Stimulated activated naive B cell treated with anti-CD40 and anti-IgM and Interleukin-4, amounts not matched to agents 10 μg/mL and 1 μg/mL and 100 μg/mL, for 72 hours (primary cell): ENCODE data around the gene PCDHA13.
"Not testable (repeated sequence)": the region's sequence is repeated elsewhere in the genome, so short reads cannot be mapped to it uniquely, and the experiment has no call there.

Source experiments
- ATAC-seq, 2 donors: fragments of 150-1000 bp; cut with Tn5 transposase; replicated peaks; 2 replicates each; pipeline ENCODE4 v1.10.0; 2021; ENCODE audit warnings: moderate library complexity in 1 of 2
- DNase-seq: peaks from one replicate; pipeline ENCODE4 v3.0.0; 2021
- H3K27ac Mint-ChIP-seq: one replicate; pipeline ENCODE4 v1.8.0; 2022; ENCODE audit warnings: mild to moderate bottlenecking, mixed read lengths
- H3K27me3 Mint-ChIP-seq, 2 donors: one replicate each; pipeline ENCODE4 v1.8.0; 2022; ENCODE audit warnings: mixed read lengths in 2 of 2
- H3K36me3 Mint-ChIP-seq, 2 donors: one replicate each; pipeline ENCODE4 v1.8.0; 2022; ENCODE audit warnings: mixed read lengths in 2 of 2, mild to moderate bottlenecking in 1 of 2
- H3K4me1 Mint-ChIP-seq, 2 donors: one replicate each; pipeline ENCODE4 v1.8.0; 2022; ENCODE audit warnings: mixed read lengths in 2 of 2, mild to moderate bottlenecking in 1 of 2
- H3K4me3 Mint-ChIP-seq, 2 donors: one replicate each; pipeline ENCODE4 v1.8.0; 2022; ENCODE audit warnings: mild to moderate bottlenecking in 2 of 2, mixed read lengths in 2 of 2, moderate library complexity in 1 of 2
- H3K9me3 Mint-ChIP-seq, 2 donors: one replicate each; pipeline ENCODE4 v1.8.0; 2022; ENCODE audit warnings: mixed read lengths in 2 of 2, mild to moderate bottlenecking in 1 of 2

The PCDHA13 gene

GRCh38 chr5:140857177-140857986 lies 24.5 kb upstream of the PCDHA13 start:
- Mint-ChIP-seq H3K27ac (no peak overlapping the region), H3K9me3 (peaks cover 6 to 12% of the 10 kb centered on the region in 2 donors), H3K27me3 (peaks cover 12 to 36% of the 10 kb centered on the region in 2 donors), H3K36me3 (peaks cover 4 to 8% of the 10 kb centered on the region in 2 donors), H3K4me3 (no peak overlapping the region), H3K4me1 (no peaks in the 10 kb centered on the region)
- DNase-seq: no peak
- ATAC-seq: no peak

DNA sequence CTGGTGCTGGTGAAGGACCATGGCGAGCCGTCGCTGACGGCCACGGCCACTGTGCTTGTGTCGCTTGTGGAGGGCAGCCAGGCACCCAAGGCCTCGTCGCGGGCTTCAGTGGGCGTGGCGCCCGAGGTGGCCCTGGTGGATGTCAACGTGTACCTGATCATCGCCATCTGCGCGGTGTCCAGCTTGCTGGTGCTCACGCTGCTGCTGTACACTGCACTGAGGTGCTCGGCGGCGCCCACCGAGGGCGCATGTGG lies 24.0 kb upstream of the PCDHA13 start:
- no peak for DNase-seq
- H3K27ac Mint-ChIP-seq: no peak overlapping the region
- no peak overlapping the region for H3K4me3 Mint-ChIP-seq
- ATAC-seq: no peak
- H3K36me3 Mint-ChIP-seq: peaks cover 4 to 11% of the 10 kb centered on the region in 2 donors
- peaks cover 6 to 12% of the 10 kb centered on the region in 2 donors for H3K9me3 Mint-ChIP-seq
- H3K27me3 Mint-ChIP-seq: peaks cover 12 to 40% of the 10 kb centered on the region in 2 donors
- no peaks in the 10 kb centered on the region for H3K4me1 Mint-ChIP-seq

DNA sequence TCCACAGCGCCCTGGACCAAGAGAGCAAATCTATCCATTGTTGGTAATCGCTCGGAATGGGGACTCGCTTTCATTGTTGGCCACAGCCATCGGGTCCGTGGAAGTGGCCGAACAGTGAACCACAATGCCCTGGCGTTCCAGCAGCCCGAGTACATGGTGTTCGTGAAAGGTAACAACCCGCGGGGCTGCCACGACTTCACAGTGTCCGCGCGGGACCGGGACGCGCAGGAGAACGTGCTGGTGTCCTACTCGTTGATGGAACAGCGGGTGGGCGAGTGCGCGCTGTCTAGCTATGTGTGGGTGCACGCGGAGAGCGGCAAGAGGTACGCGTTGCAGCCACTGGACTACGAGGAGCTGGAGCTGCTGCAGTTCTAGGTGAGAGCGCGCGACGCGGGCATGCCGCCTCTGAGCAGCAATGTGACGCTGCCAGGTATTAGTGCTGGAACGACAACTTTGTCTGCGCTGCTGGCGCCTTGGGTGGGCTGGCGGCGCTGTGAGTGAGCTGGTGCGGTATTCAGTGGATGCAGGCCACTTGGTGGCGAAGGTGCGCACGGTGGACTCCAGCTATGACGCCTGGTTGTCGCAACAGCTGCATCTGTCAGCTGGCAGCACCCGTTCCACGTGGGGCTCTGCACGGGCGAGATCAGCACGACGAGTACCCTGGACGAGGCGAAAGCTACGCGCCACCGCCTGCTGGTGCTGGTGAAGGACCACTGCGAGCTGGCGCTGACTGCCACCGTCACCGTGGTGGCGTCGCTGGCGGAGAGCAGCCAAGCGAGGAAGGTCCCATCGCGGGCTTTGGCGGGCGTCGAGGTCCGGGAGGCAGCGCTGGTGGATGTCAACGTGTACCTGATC lies 19.3 kb upstream of the PCDHA13 start:
- Mint-ChIP-seq H3K4me1 (no peaks in the 10 kb centered on the region), H3K27ac (no peak overlapping the region), H3K27me3 (peaks cover 3 to 19% of the 10 kb centered on the region in 2 donors), H3K4me3 (no peak overlapping the region), H3K36me3 (peaks cover 1 to 3% of the 10 kb centered on the region in 2 donors), H3K9me3 (peaks cover 3 to 4% of the 10 kb centered on the region in 2 donors)
- no peak for DNase-seq
- no peak for ATAC-seq

DNA sequence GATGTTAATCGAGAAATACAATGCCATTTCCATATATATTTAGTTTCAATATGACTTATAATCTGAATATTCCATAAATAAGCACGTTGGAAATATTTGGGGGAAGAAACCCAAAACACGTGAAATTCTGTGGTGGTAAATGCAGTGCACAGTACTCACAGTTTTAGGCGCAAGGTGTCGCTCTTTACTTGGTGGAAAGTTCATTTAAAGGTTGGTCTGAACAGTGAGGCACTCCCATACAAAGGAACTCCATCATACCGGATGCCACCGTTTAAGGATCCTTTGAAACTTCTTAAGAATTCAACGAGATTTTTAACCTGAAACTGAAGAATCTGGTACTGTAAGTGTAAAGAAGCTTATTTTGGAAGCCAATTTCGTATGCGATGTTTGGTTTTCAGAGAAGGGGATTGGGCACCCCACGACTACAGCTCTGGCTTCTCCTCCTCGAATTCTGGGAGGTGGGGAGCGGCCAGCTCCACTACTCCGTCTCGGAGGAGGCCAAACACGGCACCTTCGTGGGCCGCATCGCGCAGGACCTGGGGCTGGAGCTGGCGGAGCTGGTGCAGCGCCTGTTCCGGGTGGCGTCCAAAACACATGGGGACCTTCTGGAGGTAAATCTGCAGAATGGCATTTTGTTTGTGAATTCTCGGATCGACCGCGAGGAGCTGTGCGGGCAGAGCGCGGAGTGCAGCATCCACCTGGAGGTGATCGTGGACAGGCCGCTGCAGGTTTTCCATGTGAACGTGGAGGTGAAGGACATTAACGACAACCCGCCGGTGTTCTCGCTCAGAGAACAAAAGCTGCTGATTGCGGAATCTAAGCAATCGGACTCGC lies 13.0 kb upstream of the PCDHA13 start, which contains the start of gene PCDHA11:
TSS of gene PCDHA11 (plus strand) at position 237 of the 834 bp plus-strand sequence. CDS start at position 384, 147 bp downstream.
- peaks cover 0 to 3% of the 10 kb centered on the region in 2 donors for H3K36me3 Mint-ChIP-seq
- peaks cover 0 to 3% of the 10 kb centered on the region in 2 donors for H3K9me3 Mint-ChIP-seq
- DNase-seq (no peak), ATAC-seq (no peak)
- no peak within 1 kb of the TSS for H3K4me3 Mint-ChIP-seq
- no peaks in the 10 kb centered on the region for H3K4me1 Mint-ChIP-seq
- H3K27ac Mint-ChIP-seq: no peak within 1 kb of the TSS
- peaks cover 4 to 18% of the 10 kb centered on the region in 2 donors for H3K27me3 Mint-ChIP-seq

- no peak for ATAC-seq
- Mint-ChIP-seq H3K36me3 (peaks cover 0 to 3% of the 10 kb centered on the region in 2 donors), H3K9me3 (peaks cover 0 to 3% of the 10 kb centered on the region in 2 donors), H3K27ac (no peak overlapping the region), H3K4me3 (no peak overlapping the region), H3K27me3 (peaks cover 4 to 14% of the 10 kb centered on the region in 2 donors), H3K4me1 (no peaks in the 10 kb centered on the region)
- DNase-seq: no peak
These were observed 12.4 kb upstream of the PCDHA13 start for GRCh38 chr5:140869555-140869886.

GRCh38 chr5:140870221-140871201 lies 11.4 kb upstream of the PCDHA13 start:
- H3K27ac Mint-ChIP-seq: no peak overlapping the region
- H3K36me3 Mint-ChIP-seq: peaks cover 0 to 3% of the 10 kb centered on the region in 2 donors
- ATAC-seq: no peak
- H3K4me1 Mint-ChIP-seq: no peaks in the 10 kb centered on the region
- peaks cover 4 to 19% of the 10 kb centered on the region in 2 donors for H3K27me3 Mint-ChIP-seq
- no peak overlapping the region for H3K4me3 Mint-ChIP-seq
- no peak for DNase-seq
- peaks cover 0 to 3% of the 10 kb centered on the region in 2 donors for H3K9me3 Mint-ChIP-seq

DNA sequence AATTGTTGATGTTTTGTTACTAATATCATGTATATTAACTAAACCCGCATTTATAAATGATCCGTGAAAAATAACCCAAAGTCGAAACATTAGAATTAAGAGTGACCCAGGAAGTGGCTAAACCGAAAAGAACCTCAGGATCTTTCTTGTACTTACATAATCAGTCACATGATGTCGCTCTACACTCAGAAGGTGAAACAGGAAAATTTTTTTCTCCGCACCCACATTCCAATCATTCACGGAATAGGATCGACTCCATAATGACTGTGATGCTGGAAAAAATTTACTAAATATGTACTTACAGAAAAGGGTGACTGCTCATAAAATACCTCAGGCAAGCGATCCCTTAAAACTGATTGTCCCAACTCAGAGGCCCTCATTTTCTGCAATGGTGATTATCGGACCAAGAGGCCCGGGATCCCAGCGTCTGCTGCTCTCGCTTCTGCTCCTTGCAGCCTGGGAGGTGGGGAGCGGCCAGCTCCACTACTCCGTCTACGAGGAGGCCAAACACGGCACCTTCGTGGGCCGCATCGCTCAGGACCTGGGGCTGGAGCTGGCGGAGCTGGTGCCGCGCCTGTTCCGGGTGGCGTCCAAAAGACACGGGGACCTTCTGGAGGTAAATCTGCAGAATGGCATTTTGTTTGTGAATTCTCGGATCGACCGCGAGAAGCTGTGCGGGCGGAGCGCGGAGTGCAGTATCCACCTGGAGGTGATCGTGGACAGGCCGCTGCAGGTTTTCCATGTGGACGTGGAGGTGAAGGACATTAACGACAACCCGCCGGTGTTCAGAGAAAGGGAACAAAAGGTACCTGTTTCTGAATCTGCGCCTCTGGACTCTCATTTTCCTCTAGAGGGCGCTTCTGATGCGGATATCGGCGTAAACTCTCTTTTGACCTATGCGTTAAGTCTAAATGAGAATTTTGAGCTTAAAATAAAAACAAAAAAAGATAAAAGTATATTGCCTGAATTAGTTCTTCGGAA lies 6.5 kb upstream of the PCDHA13 start, which contains the start of gene PCDHA12:
TSS of gene PCDHA12 (plus strand) at position 224 of the 981 bp plus-strand sequence. CDS start at position 389, 165 bp downstream.
- peaks cover 2 to 4% of the 10 kb centered on the region in 2 donors for H3K9me3 Mint-ChIP-seq
- H3K27ac Mint-ChIP-seq: no peak within 1 kb of the TSS
- ATAC-seq (no peak), DNase-seq (no peak)
- peaks cover 0 to 3% of the 10 kb centered on the region in 2 donors for H3K36me3 Mint-ChIP-seq
- no peak within 1 kb of the TSS for H3K4me3 Mint-ChIP-seq
- no peaks in the 10 kb centered on the region for H3K4me1 Mint-ChIP-seq
- H3K27me3 Mint-ChIP-seq: peaks cover 7 to 35% of the 10 kb centered on the region in 2 donors

DNA sequence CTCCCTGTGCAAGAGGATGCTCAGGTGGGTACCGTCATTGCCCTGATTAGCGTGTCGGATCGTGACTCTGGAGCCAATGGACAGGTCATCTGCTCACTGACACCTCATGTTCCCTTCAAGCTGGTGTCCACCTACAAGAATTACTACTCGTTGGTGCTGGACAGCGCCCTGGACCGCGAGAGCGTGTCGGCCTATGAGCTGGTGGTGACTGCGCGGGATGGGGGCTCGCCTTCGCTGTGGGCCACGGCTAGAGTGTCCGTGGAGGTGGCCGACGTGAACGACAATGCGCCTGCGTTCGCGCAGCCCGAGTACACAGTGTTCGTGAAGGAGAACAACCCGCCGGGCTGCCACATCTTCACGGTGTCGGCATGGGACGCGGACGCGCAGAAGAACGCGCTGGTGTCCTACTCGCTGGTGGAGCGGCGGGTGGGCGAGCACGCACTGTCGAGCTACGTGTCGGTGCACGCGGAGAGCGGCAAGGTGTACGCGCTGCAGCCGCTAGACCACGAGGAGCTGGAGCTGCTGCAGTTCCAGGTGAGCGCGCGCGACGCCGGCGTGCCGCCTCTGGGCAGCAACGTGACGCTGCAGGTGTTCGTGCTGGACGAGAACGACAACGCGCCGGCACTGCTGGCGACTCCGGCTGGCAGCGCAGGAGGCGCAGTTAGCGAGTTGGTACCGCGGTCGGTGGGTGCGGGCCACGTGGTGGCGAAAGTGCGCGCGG lies 5.2 kb upstream of the PCDHA13 start:
- H3K27me3 Mint-ChIP-seq: peaks cover 15 to 46% of the 10 kb centered on the region in 2 donors
- DNase-seq, H3K4me3 Mint-ChIP-seq, H3K27ac Mint-ChIP-seq, ATAC-seq, H3K36me3 Mint-ChIP-seq, H3K4me1 Mint-ChIP-seq: not testable (repeated sequence)
- peaks cover 9 to 10% of the 10 kb centered on the region in 2 donors for H3K9me3 Mint-ChIP-seq

GRCh38 chr5:140877262-140877581 lies 4.7 kb upstream of the PCDHA13 start:
- Mint-ChIP-seq H3K4me1 (no peaks in the 10 kb centered on the region), H3K27ac (no peak overlapping the region), H3K9me3 (peaks cover 9 to 12% of the 10 kb centered on the region in 2 donors), H3K4me3 (no peak overlapping the region), H3K36me3 (peaks cover 0 to 7% of the 10 kb centered on the region in 2 donors), H3K27me3 (peaks cover 19 to 48% of the 10 kb centered on the region in 2 donors)
- DNase-seq (no peak), ATAC-seq (no peak)

DNA sequence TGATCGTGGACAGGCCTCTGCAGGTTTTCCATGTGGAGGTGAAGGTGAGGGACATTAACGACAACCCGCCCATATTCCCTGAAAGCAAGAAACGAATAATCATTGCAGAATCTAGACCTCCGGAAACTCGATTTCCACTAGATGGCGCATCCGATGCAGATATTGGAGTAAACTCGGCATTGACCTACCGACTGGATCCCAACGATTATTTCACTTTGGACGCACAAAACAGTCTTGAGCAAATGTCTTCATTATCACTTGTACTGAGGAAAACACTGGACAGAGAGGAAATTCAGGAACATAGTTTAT lies 621 bp downstream of the PCDHA13 start:
- no peak for DNase-seq
- Mint-ChIP-seq H3K9me3 (peaks cover 12 to 14% of the 10 kb centered on the region in 2 donors), H3K27ac (peak overlapping the region; percentile 63), H3K27me3 (peaks cover 20 to 27% of the 10 kb centered on the region in 2 donors), H3K4me1 (no peaks in the 10 kb centered on the region), H3K36me3 (peaks cover 2 to 9% of the 10 kb centered on the region in 2 donors), H3K4me3 (no peak overlapping the region)
- no peak for ATAC-seq

GRCh38 chr5:140883373-140883772 lies 1.4 kb downstream of the PCDHA13 start:
- peaks cover 20 to 27% of the 10 kb centered on the region in 2 donors for H3K27me3 Mint-ChIP-seq
- peaks cover 13 to 14% of the 10 kb centered on the region in 2 donors for H3K9me3 Mint-ChIP-seq
- no peak for ATAC-seq

More at GRCh38 chr5:140883373-140883772, 1.4 kb downstream of the PCDHA13 start:
- no peak overlapping the region for H3K4me3 Mint-ChIP-seq
- H3K36me3 Mint-ChIP-seq: peaks cover 2 to 9% of the 10 kb centered on the region in 2 donors
- H3K27ac Mint-ChIP-seq: no peak overlapping the region
- no peak for DNase-seq
- H3K4me1 Mint-ChIP-seq: no peaks in the 10 kb centered on the region
